SJSA1 (cell line): ENCODE results near the gene CCDC126. TPM values are rescaled to one million over a fixed set of nuclear protein-coding genes. Genes with fewer than 3 reads are reported as not detected.

Source experiments
- DNase-seq, 2 experiments: peaks; one replicate each; pipeline ENCODE4 v3.0.0-alpha.2; 2015 to 2020; ENCODE audit warnings: low spot score in 2 of 2, low read depth in 1 of 2
- H3K27ac ChIP-seq: fragments of 250-450 bp; sonication (Bioruptor Pico); 2 replicates; pipeline ENCODE4 v1.5.1; 2020; ENCODE audit warnings: mild to moderate bottlenecking, moderate library complexity
- H3K27me3 ChIP-seq: fragments of 250-450 bp; sonication (Bioruptor Pico); replicated peaks from 2 replicates; pipeline ENCODE4 v1.5.1; 2020; ENCODE audit warnings: mild to moderate bottlenecking, moderate library complexity
- H3K36me3 ChIP-seq: fragments of 250-450 bp; sonication (Bioruptor Pico); 2 replicates; pipeline ENCODE4 v1.5.1; 2020; ENCODE audit warnings: mild to moderate bottlenecking
- H3K4me1 ChIP-seq: fragments of 250-450 bp; sonication (Bioruptor Pico); replicated peaks from 2 replicates; pipeline ENCODE4 v1.6.1; 2021; ENCODE audit warnings: mild to moderate bottlenecking
- H3K4me3 ChIP-seq: fragments of 250-450 bp; sonication (Bioruptor Pico); 2 replicates; pipeline ENCODE4 v1.5.1; 2020; ENCODE audit warnings: mild to moderate bottlenecking
- H3K9me3 ChIP-seq: fragments of 250-450 bp; sonication (Bioruptor Pico); replicated peaks from 2 replicates; pipeline ENCODE4 v1.5.1; 2020; ENCODE audit warnings: mild to moderate bottlenecking
- total RNA-seq: library from RNA; depleted of rRNA; stranded (reverse); fragments of >200 nt; shearing (Covaris generic); gene quantifications from 2 replicates; pipeline ENCODE4 v1.2.3, GENCODE V29; 2014; rRNA removed

CCDC126 gene
- total RNA-seq, 1 experiment from 2014 or later: 52.1 TPM

DNA sequence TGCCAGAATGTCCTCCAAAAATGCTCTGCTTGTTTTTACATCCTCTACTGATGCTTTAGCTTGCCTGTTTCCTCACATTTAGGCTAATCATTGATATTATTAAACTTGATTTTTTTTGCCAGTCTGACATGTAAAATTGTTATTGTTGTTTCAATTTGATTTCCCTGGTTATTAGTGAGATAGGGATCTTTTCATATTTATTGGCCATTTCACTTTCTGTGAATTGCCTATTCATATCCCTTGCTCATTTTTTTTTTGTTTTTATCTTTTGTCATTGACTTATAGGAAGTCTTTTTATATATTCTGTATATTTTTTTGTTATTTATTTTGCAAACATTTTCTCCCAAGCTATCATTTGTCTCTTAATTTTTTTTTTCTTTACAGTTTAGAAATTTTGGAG is 96.0 kb downstream of the CCDC126 start:
- no peak for DNase-seq
- peaks cover 10% of the 10 kb centered on the region; the same call in 1 of the 2 replicates for H3K4me1 ChIP-seq
- no peaks in the 10 kb centered on the region; the same call in 1 of the 2 replicates for H3K36me3 ChIP-seq
- no peak overlapping the region for H3K4me3 ChIP-seq
- H3K9me3 ChIP-seq: no peaks in the 10 kb centered on the region
- H3K27me3 ChIP-seq: no peaks in the 10 kb centered on the region
- H3K27ac ChIP-seq: no peak overlapping the region

Other genes starting within 250 kb of the CCDC126 start
- 189 and 220 TPM in 2 replicates for gene IGF2BP3, start 126.9 kb upstream of the CCDC126 start, total RNA-seq
- gene TRA2A, start 65.4 kb upstream of the CCDC126 start, total RNA-seq: 21.1 and 29.0 TPM in 2 replicates
- gene FAM221A, start 82.8 kb downstream of the CCDC126 start, total RNA-seq: 2.3 and 7.2 TPM in 2 replicates
- gene STK31, start 112.8 kb downstream of the CCDC126 start, total RNA-seq: 0.06 and 0.58 TPM in 2 replicates